Measurements from ENCODE around the gene GNGT2.

The GNGT2 gene

DNA sequence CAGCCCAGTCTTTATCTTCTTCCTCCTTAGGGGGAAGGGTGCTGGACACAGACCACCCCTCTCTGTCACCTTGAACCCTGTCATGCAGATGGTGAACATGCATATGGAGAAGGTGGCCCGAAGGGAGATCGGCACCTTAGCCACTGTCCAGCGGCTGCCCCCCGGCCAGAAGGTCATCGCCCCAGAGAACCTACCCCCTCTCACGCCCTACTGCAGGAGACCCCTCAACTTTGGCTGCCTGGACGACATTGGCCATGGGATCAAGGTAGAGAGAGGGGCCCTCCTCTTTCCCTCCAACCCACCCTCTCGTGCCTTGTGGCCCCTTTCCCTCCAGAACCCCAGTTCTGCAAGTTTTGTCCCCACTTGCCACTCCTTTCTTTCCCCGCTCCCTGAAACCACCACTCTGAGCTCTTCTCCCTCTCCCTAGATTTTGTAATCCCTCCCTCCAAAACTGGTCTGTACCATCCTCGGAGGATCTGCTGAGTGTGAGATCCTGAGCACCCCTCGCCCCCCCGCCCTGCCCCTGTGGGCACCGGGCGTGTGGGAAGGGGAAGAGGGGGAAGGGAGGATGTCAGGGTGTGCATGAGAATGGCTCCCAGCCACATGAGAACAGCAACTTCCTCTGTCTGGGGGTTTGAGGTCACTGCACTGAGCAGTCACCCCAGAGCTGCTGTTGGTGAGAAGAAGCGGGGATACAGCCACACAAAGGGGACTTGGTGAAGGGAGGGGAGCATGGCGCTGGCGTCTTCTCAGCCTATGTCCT lies 7.5 kb upstream of the GNGT2 start:
- TF ChIP-seq MYC (IDR thresholded peaks at IDR 0.05; ENCODE audit: low read depth, low read length) (peak; percentile 77), MAX (IDR thresholded peaks at IDR 0.05; ENCODE audit: low read depth, low read length) (peak; percentile 64), POLR2A (IDR thresholded peaks at IDR 0.05; ENCODE audit: extremely low read depth, insufficient read length) (no peak), CTCF (IDR thresholded peaks at IDR 0.05; ENCODE audit: low read depth, low read length) (no peak)
- H3K4me3 ChIP-seq (ENCODE audit: low read depth, low read length): no peak overlapping the region
- peak; percentile 89 for DNase-seq (ENCODE audit: low read depth)

- TF ChIP-seq CTCF (IDR thresholded peaks at IDR 0.05; ENCODE audit: low read depth, low read length): no peak
- 0 out of 2 replicates have a peak, but pooled peaks have one; percentile 14 for TF ChIP-seq MAX (IDR thresholded peaks at IDR 0.05; ENCODE audit: low read depth, low read length)
- no peak overlapping the region for H3K4me3 ChIP-seq (ENCODE audit: low read depth, low read length)
- peak; percentile 54 for DNase-seq (ENCODE audit: low read depth)
These were observed 6.7 kb upstream of the GNGT2 start for GRCh38 chr17:49216953-49217650.

DNA sequence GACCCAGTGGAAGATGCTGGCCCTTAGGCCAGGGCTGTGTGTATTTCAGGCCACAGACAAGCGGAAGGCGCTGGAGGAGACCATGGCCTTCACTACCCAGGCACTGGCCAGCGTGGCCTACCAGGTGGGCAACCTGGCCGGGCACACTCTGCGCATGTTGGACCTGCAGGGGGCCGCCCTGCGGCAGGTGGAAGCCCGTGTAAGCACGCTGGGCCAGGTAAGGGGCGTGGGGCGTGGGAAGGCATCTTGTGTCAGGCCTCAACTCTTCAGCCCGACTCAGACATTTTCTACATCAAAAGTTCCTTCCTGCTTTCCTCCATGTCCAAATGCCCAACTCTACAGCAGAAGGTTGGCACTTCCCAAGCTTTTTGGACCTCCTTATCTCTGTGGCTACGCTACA lies 6.1 kb upstream of the GNGT2 start:
- no peak for DNase-seq (ENCODE audit: low read depth)
- no peak overlapping the region for H3K4me3 ChIP-seq (ENCODE audit: low read depth, low read length)
- TF ChIP-seq POLR2A (IDR thresholded peaks at IDR 0.05; ENCODE audit: extremely low read depth, insufficient read length): no peak
- no peak for TF ChIP-seq CTCF (IDR thresholded peaks at IDR 0.05; ENCODE audit: low read depth, low read length)

DNA sequence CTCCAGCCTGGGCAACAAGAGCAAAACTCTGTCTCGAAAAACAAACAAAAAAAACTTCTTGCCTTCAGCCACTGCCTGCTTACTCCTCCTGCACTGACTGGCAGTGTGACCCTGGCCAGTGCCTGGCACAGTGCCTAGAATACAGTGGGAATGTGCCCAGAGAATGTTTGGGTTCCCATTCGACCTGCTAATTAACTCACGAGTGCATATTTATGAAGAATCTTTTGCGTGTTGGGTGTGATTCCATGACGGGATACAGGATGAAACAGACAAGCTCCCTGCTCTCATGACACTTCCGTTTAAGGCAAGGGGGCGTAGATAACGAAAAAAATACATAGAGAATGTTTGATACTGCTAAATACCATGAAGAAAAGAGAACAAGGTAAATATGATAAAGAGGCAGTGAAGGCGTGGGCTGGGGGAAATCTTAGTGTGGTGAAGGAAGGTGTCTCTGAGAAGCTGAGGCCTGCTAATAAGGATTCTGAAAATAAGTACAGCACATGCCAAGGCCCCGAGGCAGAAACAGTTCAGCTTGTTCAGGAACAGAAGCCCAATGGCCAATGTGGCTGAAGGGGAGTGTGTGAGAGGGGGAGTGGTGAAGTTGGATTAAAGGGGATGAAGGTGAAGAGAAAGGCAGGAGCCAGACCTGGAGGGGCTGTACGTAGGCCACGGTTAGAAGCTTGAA lies 4.4 kb upstream of the GNGT2 start:
- H3K4me3 ChIP-seq (ENCODE audit: low read depth, low read length): no peak overlapping the region
- TF ChIP-seq MYC (IDR thresholded peaks at IDR 0.05; ENCODE audit: low read depth, low read length): no peak
- no peak for TF ChIP-seq POLR2A (IDR thresholded peaks at IDR 0.05; ENCODE audit: extremely low read depth, insufficient read length)
- TF ChIP-seq MAX (IDR thresholded peaks at IDR 0.05; ENCODE audit: low read depth, low read length): no peak
- no peak for TF ChIP-seq CTCF (IDR thresholded peaks at IDR 0.05; ENCODE audit: low read depth, low read length)
- no peak for DNase-seq (ENCODE audit: low read depth)

GRCh38 chr17:49213847-49214246 lies 3.5 kb upstream of the GNGT2 start:
- no peak overlapping the region for H3K4me3 ChIP-seq (ENCODE audit: low read depth, low read length)
- no peak for TF ChIP-seq MYC (IDR thresholded peaks at IDR 0.05; ENCODE audit: low read depth, low read length)
- TF ChIP-seq CTCF (IDR thresholded peaks at IDR 0.05; ENCODE audit: low read depth, low read length): no peak
- no peak for TF ChIP-seq POLR2A (IDR thresholded peaks at IDR 0.05; ENCODE audit: extremely low read depth, insufficient read length)
- no peak for TF ChIP-seq MAX (IDR thresholded peaks at IDR 0.05; ENCODE audit: low read depth, low read length)
- no peak for DNase-seq (ENCODE audit: low read depth)
